Measurements from ENCODE around the gene ALG3. TPM values are rescaled to one million over a fixed set of nuclear protein-coding genes. Genes with fewer than 3 reads are reported as not detected.

Gene ALG3
- total RNA-seq, 1 donor from 2014 or later = 78.1 TPM

- no peak for DNase-seq (ENCODE audit: low read depth)
- TF ChIP-seq, protein P1, sequence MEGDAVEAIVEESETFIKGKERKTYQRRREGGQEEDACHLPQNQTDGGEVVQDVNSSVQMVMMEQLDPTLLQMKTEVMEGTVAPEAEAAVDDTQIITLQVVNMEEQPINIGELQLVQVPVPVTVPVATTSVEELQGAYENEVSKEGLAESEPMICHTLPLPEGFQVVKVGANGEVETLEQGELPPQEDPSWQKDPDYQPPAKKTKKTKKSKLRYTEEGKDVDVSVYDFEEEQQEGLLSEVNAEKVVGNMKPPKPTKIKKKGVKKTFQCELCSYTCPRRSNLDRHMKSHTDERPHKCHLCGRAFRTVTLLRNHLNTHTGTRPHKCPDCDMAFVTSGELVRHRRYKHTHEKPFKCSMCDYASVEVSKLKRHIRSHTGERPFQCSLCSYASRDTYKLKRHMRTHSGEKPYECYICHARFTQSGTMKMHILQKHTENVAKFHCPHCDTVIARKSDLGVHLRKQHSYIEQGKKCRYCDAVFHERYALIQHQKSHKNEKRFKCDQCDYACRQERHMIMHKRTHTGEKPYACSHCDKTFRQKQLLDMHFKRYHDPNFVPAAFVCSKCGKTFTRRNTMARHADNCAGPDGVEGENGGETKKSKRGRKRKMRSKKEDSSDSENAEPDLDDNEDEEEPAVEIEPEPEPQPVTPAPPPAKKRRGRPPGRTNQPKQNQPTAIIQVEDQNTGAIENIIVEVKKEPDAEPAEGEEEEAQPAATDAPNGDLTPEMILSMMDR (conservative IDR thresholded peaks at IDR 0.05; ENCODE audit: low read depth, low read length) = no peak
- H3K4me3 ChIP-seq (ENCODE audit: low read depth, low read length) = no peak overlapping the region
Measured at GRCh38 chr3:184239221-184239620, 9.5 kb downstream of the ALG3 start.

DNA sequence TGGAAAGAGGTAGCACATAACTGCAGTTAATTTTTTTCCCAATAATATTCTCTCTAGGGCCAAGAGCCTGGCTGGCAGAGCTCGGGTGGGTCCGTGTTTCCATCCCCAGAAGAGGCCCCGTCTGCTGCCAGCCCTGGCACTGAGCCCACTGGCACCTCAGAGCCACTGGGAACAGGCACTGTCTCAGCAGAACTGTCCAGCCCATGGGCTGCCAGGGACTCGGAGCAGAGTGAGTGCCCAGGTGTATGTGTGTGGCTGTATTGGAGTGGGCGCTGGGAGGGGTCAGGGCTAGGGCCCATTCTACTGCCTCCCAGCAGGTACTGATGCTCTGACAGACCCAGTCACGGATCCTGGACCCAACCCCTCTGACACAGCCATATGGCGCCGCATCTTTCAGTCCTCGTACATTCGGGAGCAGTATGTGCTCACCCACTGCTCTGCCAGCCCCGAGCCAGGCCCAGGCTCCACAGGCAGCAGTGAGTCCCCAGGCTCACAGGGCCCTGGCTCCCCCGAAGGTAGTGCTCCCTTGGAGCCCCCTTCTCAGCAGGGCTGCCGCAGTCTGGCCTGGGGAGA lies 10.4 kb downstream of the ALG3 start:
- no peak for DNase-seq (ENCODE audit: low read depth)
- TF ChIP-seq, protein P1 (conservative IDR thresholded peaks at IDR 0.05; ENCODE audit: low read depth, low read length) = no peak
- H3K4me3 ChIP-seq (ENCODE audit: low read depth, low read length) = no peak overlapping the region

DNA sequence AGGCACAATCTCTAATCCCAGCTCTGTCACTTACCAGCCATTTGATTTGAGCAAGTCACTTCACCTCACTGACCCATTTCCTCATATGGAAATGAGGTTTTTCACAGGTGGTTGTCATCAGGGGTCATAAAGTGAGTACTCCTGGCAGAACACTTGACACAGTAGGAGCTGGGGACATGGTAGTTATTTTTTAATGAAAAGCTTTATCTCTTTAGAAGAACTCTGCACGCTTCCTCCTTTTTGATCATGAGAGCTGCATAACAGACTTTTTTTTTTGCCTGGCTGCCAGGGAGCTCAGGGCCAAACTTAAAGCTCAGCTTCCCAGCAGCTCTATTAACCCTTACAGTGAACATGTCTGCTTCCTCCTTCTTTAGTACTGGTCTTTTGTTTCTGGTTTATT lies 11.0 kb downstream of the ALG3 start:
- no peak for DNase-seq (ENCODE audit: low read depth)
- H3K4me3 ChIP-seq (ENCODE audit: low read depth, low read length) = no peak overlapping the region
- TF ChIP-seq, protein P1 (conservative IDR thresholded peaks at IDR 0.05; ENCODE audit: low read depth, low read length) = no peak

DNA sequence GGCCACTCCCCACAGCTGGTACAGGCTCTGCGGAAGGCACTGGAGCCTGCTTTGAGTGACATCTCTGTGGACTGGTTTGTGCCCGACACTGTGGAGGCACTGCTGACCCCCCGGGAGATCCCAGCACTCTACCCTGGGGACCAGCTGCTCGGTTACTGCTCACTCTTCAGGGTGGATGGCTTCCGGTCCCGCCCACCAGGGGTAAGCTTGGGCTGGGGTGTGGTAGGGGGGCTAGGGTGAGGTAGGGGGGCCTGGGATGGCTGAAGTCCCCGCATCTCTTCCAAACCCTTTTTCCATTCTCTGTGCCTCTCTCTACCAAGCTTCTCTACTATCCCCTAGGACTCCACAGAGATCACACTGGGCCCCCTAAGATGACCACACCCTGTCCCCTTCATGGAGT lies 11.6 kb downstream of the ALG3 start:
- TF ChIP-seq, protein P1 (conservative IDR thresholded peaks at IDR 0.05; ENCODE audit: low read depth, low read length) = no peak
- H3K4me3 ChIP-seq (ENCODE audit: low read depth, low read length) = no peak overlapping the region
- DNase-seq (ENCODE audit: low read depth) = no peak

DNA sequence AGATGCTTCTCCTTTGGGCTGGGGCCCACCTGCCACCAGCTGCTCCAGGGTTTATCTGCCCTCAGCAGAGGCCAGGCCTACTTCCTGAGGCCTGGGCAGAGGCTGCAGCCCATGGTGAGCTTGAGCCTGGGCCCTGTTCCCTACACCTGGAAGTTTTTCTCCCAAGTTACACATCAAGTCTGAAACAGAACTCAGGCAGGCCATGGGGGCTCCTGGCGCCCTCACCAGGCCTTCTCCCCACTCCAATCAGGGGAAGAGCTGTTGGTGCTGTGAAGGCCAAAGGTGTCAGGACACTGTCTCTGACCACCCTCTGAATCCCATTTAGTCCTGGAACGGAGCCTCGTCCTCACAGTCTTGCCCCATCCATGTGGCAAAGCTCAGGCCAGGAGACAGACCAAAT lies 12.1 kb downstream of the ALG3 start:
- DNase-seq (ENCODE audit: low read depth) = no peak
- H3K4me3 ChIP-seq (ENCODE audit: low read depth, low read length) = no peak overlapping the region
- TF ChIP-seq, protein P1 (conservative IDR thresholded peaks at IDR 0.05; ENCODE audit: low read depth, low read length) = no peak

GRCh38 chr3:184236033-184236410 lies 12.7 kb downstream of the ALG3 start:
- H3K4me3 ChIP-seq (ENCODE audit: low read depth, low read length) = no peak overlapping the region
- DNase-seq (ENCODE audit: low read depth) = no peak
- TF ChIP-seq, protein P1 (conservative IDR thresholded peaks at IDR 0.05; ENCODE audit: low read depth, low read length) = no peak

DNA sequence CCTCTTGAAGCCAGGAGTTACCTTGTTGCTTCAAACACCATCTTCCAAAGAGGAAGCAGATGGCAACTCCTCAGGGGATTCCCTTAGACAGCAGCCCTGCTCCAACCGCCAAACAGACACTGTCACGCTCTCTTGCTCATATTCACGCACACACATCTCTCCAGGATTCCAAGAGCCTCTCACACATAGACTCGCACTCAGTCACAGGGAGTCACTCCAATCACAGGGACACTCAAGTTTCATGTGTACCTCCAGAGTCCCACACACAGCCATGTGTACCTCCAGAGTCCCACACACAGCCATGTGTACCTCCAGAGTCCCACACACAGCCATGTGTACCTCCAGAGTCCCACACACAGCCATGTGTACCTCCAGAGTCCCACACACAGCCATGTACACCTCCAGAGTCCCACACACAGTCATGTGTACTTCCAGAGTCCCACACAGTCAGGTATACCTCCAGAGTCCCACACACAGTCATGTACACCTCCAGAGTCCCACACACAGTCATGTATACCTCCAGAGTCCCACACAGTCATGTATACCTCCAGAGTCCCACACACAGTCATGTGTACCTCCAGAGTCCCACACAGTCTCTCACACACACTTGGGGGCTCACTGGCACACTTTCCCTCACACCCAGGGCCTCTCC lies 13.3 kb downstream of the ALG3 start:
- DNase-seq (ENCODE audit: low read depth) = no peak
- no peak overlapping the region for H3K4me3 ChIP-seq (ENCODE audit: low read depth, low read length)
- TF ChIP-seq, protein P1 (conservative IDR thresholded peaks at IDR 0.05; ENCODE audit: low read depth, low read length) = no peak

All from epithelial cell of proximal tubule (primary cell).